ENCODE data around the gene CUBN. TPM values are rescaled to one million over a fixed set of nuclear protein-coding genes. Genes with fewer than 3 reads are reported as not detected.

Gene CUBN
- total RNA-seq, 1 experiment from 2014 or later: 0.10 TPM

GRCh38 chr10:16923309-16923708 is 206.3 kb downstream of the CUBN start:
- Histone ChIP-seq H3K36me3 (no peaks in the 10 kb centered on the region), H3K27me3 (no peaks in the 10 kb centered on the region), H3K4me3 (no peak overlapping the region), H3K9me3 (no peaks in the 10 kb centered on the region)
- no peak for DNase-seq

- H3K4me3 ChIP-seq: no peak overlapping the region
- no peaks in the 10 kb centered on the region for H3K9me3 ChIP-seq
- DNase-seq: no peak
- H3K27me3 ChIP-seq: no peaks in the 10 kb centered on the region
- H3K36me3 ChIP-seq: no peaks in the 10 kb centered on the region
These were observed 210.3 kb downstream of the CUBN start for GRCh38 chr10:16919121-16919982.

GRCh38 chr10:16916496-16916895 is 213.1 kb downstream of the CUBN start:
- Histone ChIP-seq H3K27me3 (no peaks in the 10 kb centered on the region), H3K4me3 (no peak overlapping the region), H3K9me3 (no peaks in the 10 kb centered on the region), H3K36me3 (no peaks in the 10 kb centered on the region)
- DNase-seq: no peak

- Histone ChIP-seq H3K27me3 (no peaks in the 10 kb centered on the region), H3K4me3 (no peak overlapping the region), H3K36me3 (no peaks in the 10 kb centered on the region), H3K9me3 (no peaks in the 10 kb centered on the region)
- DNase-seq: no peak
These were observed 214.3 kb downstream of the CUBN start for GRCh38 chr10:16915300-16915699.

- no peak overlapping the region for H3K4me3 ChIP-seq
- H3K9me3 ChIP-seq: no peaks in the 10 kb centered on the region
- no peaks in the 10 kb centered on the region for H3K36me3 ChIP-seq
- H3K27me3 ChIP-seq: no peaks in the 10 kb centered on the region
- DNase-seq: no peak
These were observed 216.3 kb downstream of the CUBN start for GRCh38 chr10:16913266-16913665.

GRCh38 chr10:16910793-16911164 is 218.8 kb downstream of the CUBN start:
- DNase-seq: no peak
- Histone ChIP-seq H3K27me3 (no peaks in the 10 kb centered on the region), H3K9me3 (no peaks in the 10 kb centered on the region), H3K36me3 (no peaks in the 10 kb centered on the region), H3K4me3 (no peak overlapping the region)

- Histone ChIP-seq H3K9me3 (no peaks in the 10 kb centered on the region), H3K27me3 (no peaks in the 10 kb centered on the region), H3K4me3 (no peak overlapping the region), H3K36me3 (no peaks in the 10 kb centered on the region)
- DNase-seq: no peak
These were observed 219.4 kb downstream of the CUBN start for GRCh38 chr10:16909961-16910792.

GRCh38 chr10:16909271-16909767 is 220.3 kb downstream of the CUBN start:
- no peak for DNase-seq
- no peaks in the 10 kb centered on the region for H3K9me3 ChIP-seq
- H3K36me3 ChIP-seq: no peaks in the 10 kb centered on the region
- no peak overlapping the region for H3K4me3 ChIP-seq
- no peaks in the 10 kb centered on the region for H3K27me3 ChIP-seq

GRCh38 chr10:16907687-16908086 is 221.9 kb downstream of the CUBN start:
- no peaks in the 10 kb centered on the region; the same call in 1 of the 2 replicates for H3K9me3 ChIP-seq
- no peaks in the 10 kb centered on the region; the same call in 1 of the 2 replicates for H3K36me3 ChIP-seq
- no peak for DNase-seq
- no peak overlapping the region for H3K4me3 ChIP-seq
- H3K27me3 ChIP-seq: no peaks in the 10 kb centered on the region

- H3K4me3 ChIP-seq: no peak overlapping the region
- H3K27me3 ChIP-seq: no peaks in the 10 kb centered on the region
- H3K36me3 ChIP-seq: no peaks in the 10 kb centered on the region; the same call in 1 of the 2 replicates
- H3K9me3 ChIP-seq: no peaks in the 10 kb centered on the region; the same call in none of the 2 replicates
- DNase-seq: no peak
These were observed 224.3 kb downstream of the CUBN start for GRCh38 chr10:16905320-16905719.

- Histone ChIP-seq H3K36me3 (no peaks in the 10 kb centered on the region; the same call in 1 of the 2 replicates), H3K9me3 (no peaks in the 10 kb centered on the region; the same call in none of the 2 replicates), H3K27me3 (no peaks in the 10 kb centered on the region), H3K4me3 (no peak overlapping the region)
- DNase-seq: no peak
These were observed 225.0 kb downstream of the CUBN start for GRCh38 chr10:16904639-16905061.

GRCh38 chr10:16904049-16904448 is 225.6 kb downstream of the CUBN start:
- Histone ChIP-seq H3K4me3 (no peak overlapping the region), H3K9me3 (no peaks in the 10 kb centered on the region; the same call in none of the 2 replicates), H3K36me3 (no peaks in the 10 kb centered on the region; the same call in 1 of the 2 replicates), H3K27me3 (no peaks in the 10 kb centered on the region)
- DNase-seq: no peak

GRCh38 chr10:16902606-16903005 is 227.0 kb downstream of the CUBN start:
- H3K27me3 ChIP-seq: no peaks in the 10 kb centered on the region
- no peaks in the 10 kb centered on the region; the same call in none of the 2 replicates for H3K9me3 ChIP-seq
- no peaks in the 10 kb centered on the region; the same call in 1 of the 2 replicates for H3K36me3 ChIP-seq
- DNase-seq: no peak
- H3K4me3 ChIP-seq: no peak overlapping the region

GRCh38 chr10:16901106-16901505 is 228.5 kb downstream of the CUBN start:
- DNase-seq: no peak
- H3K4me3 ChIP-seq: no peak overlapping the region
- no peaks in the 10 kb centered on the region; the same call in 1 of the 2 replicates for H3K36me3 ChIP-seq
- no peaks in the 10 kb centered on the region; the same call in none of the 2 replicates for H3K9me3 ChIP-seq
- no peaks in the 10 kb centered on the region for H3K27me3 ChIP-seq

GRCh38 chr10:16896993-16897392 is 232.6 kb downstream of the CUBN start:
- H3K36me3 ChIP-seq: no peaks in the 10 kb centered on the region
- H3K9me3 ChIP-seq: no peaks in the 10 kb centered on the region; the same call in none of the 2 replicates
- no peak overlapping the region for H3K4me3 ChIP-seq
- H3K27me3 ChIP-seq: no peaks in the 10 kb centered on the region
- no peak for DNase-seq

GRCh38 chr10:16894821-16895220 is 234.8 kb downstream of the CUBN start:
- H3K4me3 ChIP-seq: no peak overlapping the region
- no peaks in the 10 kb centered on the region; the same call in 1 of the 2 replicates for H3K9me3 ChIP-seq
- no peak for DNase-seq
- no peaks in the 10 kb centered on the region for H3K27me3 ChIP-seq
- no peaks in the 10 kb centered on the region for H3K36me3 ChIP-seq

GRCh38 chr10:16893664-16894063 is 235.9 kb downstream of the CUBN start:
- no peaks in the 10 kb centered on the region; the same call in 1 of the 2 replicates for H3K9me3 ChIP-seq
- H3K36me3 ChIP-seq: no peaks in the 10 kb centered on the region
- DNase-seq: no peak

More at GRCh38 chr10:16893664-16894063, 235.9 kb downstream of the CUBN start:
- H3K4me3 ChIP-seq: no peak overlapping the region
- no peaks in the 10 kb centered on the region for H3K27me3 ChIP-seq

All from MG63 (cell line).